OCI-M2 (cell line): ENCODE results near the gene CPN2.

ENCODE experiments used
- DNase-seq: peaks from one replicate; lab custom pipeline; 2025; ENCODE audit not compliant: unreplicated experiment; lab: John Stamatoyannopoulos, UW

The CPN2 gene

DNA sequence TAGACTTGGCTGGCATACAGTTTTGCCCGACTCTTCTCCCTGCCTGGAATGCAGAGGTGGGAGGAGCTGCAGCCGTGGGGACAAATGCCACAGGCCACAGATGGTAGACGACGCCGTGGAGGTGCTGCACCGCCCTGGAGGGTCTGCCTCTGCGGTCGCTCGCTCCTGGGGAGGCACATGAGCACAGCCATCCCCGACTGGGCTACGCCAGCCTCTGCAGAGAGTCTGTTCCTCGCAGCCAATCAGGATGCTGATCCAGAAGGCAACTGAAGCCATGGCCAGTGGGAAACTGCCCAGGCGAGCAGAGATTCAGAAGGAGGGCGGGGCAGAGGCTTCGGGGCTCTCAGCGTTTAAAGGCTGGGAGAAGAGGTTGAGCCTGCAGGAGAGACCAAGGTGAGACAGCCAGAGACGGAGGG is 30.3 kb upstream of the CPN2 start:
- DNase-seq = no peak

DNA sequence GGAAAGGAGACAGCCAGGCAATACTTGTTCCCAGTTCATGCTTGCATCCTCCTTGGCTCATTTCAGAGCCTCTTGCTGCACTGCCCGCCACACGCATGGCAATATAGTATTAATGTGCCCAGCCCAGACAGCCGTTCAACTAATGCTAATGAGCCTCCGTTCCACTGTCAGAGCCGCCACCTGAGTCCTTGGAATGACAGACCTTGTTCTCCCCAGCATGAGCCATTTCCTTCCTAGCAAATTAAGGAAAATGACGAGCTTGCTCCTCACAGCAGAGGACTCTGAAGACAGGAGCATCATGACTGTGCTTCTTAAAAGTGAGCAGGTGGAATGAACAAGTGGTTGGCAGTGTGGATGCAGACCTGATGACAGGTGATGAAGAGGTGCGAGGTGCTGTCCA is 29.2 kb upstream of the CPN2 start:
- DNase-seq = no peak

DNA sequence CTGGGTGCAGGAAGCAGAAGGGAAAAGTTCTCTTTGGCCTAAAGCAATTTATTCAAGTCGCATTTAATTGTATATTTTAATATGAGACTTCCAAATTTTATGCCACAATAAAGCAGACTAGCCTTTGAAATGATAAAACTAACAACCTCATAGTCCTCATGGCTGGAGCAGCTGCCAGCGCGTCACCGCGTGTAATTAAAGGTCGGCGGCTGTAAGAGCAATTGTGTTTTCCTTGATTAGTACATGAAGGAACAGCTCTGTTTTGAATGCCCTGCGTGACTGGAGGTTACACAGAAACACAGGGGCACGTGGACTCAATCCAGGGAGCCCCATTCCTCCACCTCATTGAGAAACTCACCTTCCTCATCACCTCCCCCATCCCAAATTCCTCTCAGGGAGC is 28.5 kb upstream of the CPN2 start:
- DNase-seq = no peak

DNA sequence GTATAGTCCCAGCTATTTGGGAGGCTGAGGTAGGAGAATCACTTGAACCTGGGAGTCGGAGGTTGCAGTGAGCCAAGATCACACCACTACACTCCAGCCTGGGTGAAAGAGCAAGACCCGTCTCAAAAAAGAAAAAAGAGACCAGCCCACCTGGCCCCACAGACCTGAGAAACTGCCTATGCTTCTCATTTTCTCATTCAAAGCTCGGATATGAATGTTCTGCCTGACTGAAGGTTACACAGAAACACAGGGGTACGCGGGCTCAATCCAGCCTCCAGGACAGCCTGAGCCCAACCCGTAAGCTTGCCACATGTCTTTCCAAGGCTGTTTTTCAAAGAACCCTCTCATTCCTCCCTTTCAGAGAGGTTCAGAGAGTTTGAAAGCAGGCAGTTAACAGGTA is 28.1 kb upstream of the CPN2 start:
- DNase-seq = no peak

DNA sequence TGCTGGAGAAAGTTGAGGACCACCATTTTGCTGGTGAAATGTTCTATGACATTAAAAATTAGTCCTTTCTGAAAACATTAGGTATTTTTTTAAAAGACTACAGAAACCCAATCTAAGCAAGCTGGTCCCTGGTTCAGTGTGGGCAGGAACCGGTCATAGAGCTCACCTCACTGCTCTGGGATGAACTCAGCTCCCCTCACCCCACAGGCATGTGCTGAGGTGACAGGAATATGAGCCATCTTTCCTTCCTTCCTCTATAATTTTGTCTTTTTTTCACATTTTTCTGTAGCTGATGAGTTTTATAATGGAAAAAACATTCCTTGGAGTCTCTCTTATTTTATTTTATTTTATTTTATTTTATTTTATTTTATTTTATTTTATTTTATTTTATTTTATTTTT is 26.6 kb upstream of the CPN2 start:
- no peak for DNase-seq

DNA sequence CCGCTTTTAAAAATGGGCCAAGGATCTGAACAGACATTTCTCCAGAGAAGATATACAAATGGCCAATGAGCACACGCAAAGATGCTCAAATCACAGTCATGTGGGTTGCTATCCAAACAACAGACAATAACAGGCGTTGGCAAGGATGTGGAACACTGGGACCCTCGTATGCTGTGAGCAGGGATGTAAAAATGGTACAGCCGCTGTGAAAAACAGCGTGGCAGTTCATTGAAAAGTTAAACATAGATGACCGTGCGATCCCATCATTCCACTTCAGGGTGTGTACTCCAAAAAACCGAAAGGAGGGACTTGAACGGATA is 25.1 kb upstream of the CPN2 start:
- no peak for DNase-seq

DNA sequence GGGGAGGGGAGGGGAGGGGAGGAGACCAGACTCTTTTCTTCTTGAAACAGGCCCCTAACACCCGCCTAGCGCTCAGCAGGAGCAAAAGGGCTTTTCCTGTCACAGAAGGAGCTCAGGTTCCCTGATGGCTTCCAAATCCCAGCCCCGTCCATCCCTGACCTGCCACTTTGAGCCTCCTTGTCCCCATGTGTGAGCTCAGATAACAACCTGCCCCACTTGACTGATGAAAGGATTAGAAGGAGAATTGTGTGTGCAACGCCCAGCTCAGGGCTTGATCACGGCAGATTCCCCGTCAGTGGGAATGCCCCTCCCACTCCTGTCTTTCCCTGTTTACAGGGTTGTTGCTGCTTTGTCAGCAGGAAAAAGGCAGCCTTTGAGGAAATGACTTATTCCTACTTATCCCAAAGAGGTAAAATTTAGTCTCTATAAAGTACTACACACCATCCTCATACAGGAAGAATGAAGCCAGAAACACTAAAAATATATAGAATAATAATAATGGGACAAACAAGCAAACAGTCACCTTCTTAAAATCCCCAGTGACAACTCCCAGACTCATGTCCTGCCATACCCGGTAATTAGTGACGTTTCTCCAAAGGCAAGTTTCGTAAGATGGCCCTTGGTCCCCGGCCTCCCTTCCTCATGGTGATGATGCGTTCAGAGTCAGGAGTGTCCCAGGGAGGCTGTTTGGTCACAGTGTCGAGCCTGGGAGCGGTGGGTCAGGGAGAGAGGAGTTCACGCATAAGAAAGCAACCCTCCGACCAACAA is 24.5 kb upstream of the CPN2 start:
- no peak for DNase-seq

DNA sequence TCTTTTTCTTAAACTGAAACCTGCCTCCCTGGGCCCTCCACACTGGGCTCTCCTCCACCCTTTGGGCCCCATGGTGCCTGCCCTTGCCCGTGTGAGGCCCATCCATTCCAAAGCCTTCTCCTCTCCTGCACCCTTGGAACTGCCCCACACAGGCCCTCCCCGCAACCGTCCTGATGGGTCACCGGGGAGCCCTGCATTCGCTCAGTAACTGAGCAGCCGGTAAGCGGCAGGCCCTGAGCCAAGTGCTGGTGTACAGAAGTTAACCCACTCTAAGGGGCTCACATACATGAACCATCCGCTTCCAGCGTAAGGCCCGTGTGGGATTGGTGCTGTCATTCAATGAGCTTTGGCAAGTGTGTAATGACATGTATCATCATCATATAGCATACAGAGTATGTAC is 23.8 kb upstream of the CPN2 start:
- no peak for DNase-seq

DNA sequence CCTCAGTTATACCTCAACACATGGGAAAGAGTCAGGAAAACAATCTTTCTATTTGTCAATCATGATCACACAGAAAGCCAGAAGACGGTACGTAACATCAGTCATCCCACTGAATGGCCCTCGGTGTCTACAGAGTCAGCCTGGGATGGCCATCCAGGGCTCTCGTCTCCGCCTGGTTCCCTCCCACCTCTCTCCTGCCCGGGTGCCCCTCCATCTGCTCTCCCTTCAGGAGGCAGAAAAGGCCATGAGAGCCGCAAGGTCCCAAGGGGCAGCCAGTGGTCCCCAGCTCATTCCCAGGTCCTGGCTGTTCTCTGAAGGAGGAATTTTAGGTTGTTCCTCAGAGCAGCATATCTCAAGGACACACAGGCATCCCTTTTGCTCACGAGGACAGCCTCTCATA is 22.8 kb upstream of the CPN2 start:
- no peak for DNase-seq

DNA sequence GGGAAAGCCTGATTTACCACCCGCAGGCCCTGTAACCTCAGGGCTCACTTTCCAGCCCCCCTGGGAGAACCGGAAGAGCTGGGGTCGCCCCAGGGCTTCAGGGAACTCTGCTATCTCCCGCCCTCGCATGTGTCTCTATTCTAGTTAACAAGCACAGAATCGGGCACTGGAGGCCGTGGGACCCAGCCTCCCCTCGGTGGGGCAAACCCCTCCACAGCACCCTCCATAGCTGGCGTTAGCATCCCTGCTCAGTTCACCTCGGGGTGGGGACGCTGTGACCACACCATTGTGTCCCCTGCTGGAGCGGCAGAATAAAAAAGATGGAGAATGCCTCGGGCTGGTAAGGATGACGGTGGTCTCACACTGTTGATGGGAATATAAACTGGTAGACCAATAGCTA is 21.9 kb upstream of the CPN2 start:
- DNase-seq = no peak

DNA sequence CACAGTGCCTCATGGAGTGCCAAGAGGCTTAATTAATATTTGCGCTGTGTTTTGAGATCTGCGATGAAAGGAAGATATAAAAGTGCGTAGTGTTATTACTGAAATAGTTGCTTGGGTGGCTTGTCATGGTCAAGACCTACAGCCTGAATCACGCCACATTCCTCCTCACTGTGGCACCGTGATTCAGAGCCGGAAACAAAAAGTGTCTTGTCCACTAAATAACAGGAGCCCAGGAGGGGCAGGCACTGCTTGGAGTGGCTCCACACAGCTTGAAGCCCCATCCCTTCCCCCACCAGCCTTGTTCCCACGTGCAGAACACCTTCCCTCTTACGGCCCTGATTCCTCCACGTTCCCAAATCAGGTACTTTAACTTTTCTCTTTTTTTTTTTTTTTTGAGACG is 19.6 kb upstream of the CPN2 start:
- DNase-seq = no peak

DNA sequence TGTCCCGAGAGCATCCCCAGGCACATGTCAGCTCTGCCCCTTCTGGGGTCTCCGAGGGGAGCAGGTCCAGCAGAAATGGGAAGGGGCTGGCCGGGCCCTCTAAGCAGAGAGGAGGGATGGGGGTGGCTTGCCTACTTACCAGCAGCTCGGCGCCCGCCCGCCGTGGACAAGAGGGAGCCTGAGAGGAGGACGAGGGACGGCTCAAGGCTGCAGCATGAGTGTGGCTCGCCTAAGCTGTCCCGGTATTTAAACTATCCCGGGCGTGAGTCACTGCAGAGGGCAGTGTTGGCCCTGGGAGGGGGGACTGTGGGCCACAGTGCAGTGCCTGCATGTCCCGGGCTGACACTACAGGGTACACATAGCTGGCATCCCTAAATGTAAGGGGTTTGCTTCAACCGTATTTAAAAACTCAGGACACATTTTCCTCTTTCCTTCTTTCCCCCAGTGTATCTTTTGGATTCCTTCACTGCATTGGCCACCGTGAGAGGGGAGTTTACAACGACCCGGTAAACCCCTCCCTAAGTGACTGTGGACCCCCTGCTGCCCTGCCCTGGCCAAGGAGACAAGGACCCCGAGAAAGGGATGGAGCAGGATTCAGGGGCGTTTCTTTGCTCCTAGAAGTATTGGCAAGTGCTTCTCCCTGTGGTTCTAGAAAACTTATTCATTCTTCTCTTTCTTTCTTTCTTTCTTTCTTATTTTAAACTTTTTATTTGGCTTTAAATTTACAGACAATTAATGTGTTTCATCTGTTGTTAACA is 18.6 kb upstream of the CPN2 start, which contains the start of gene LRRC15:
Gene LRRC15, minus strand, starts transcription at position 222 of the 758 bp plus-strand sequence. CDS start 8,700 bp downstream, outside the sequence.
- DNase-seq = no peak

DNA sequence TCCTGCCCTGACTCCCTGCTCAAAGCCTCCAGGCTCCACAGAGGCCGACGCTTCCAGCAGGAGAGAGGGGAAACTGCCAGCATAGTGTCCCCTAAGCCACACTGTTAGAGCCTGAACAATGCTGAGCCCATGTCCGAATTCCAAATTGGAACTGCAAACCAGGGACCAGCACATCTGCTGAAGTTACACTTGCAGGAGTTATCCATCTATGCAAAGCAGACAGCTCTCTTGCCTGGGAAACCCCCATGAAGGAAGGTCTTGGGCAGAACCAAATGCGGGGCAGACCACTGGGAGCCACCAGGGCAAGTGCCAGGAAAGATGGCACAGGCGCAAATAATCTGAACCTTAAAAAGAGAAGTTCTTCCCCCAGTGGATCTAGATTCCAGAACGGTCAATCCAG is 17.8 kb upstream of the CPN2 start:
- DNase-seq = no peak

DNA sequence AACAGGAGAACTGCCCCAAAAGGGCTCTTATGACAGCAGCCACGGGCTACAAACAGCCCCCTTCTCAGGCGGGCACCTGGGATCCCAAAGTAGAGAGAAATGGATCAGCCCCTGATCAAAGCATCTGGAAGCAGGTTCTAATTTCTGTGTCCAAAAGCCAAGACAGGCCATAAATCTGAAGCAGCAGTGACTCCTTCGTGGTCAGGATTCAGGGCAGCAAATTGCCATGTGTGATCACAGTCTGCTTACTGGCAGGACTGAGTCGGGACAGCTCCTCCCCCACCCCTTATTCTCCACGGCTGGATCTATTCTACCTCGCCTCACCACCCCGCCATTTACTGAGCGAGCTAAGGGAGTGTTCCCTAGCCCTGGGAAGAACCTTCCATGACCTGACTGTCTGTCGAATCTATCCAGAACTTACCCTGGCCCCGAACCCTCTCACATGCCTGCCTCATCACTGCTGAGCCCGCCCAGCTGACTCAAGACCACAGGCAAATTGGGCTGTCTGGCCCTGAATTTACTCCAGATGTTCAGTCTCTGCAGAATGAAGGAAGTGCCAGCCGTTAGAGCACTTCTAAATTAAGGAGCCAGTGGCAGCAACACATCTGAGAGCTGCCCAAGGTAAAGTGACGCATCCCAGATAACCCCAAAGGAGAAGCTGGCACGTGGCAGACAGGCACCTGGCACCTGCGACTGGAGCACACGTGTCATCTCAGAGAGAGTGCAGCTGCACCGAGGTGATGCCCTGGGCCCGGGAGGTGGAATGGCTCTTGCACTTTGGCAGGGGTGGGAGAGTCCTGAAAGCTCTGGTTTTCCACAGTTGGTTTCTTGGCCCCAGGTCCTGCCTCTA is 17.1 kb upstream of the CPN2 start:
- DNase-seq = no peak

DNA sequence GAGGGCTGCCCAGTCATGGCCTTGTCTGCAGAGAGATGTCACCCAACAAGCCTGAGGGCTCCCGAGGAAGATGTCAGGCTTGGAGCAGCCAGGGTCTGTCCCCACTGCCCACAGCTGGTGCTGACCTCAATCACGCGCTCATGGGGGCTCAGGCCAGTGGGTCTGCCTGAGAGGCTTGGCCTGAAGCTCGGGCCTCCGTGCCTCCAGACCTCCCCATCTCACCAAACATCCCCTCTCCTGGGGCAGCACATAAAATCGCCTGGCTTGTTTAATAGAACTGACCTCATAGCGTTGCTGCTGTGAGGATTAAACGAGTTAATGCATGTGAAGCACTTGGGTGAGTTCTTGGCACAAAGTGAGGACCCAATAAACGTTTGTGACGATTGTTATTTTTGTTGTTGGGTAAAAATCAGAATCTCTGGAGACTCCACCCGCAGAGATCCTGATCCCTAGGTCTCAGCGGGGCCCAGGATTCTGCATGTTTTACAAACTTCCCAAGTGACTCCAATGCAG is 14.9 kb upstream of the CPN2 start:
- no peak for DNase-seq

DNA sequence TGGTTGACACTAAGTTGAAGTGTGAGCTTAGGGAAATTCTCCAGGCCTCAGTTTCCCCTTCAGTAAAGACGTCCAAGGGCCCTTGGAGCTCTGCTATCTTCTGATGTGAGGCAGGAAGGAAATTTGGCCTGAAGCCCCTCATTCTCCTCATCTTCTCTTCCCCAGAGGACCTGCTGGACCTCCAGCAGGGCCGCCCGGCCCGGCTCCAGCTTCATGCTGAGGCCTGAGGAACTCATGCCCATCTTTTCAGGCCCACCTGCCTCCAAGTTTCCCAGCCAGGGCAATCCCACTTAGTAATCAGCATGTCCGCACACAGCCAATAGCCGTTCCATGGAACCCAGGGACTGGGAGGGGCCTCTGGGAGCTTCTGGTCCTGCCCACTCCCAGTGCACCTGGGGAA is 14.4 kb upstream of the CPN2 start:
- no peak for DNase-seq

DNA sequence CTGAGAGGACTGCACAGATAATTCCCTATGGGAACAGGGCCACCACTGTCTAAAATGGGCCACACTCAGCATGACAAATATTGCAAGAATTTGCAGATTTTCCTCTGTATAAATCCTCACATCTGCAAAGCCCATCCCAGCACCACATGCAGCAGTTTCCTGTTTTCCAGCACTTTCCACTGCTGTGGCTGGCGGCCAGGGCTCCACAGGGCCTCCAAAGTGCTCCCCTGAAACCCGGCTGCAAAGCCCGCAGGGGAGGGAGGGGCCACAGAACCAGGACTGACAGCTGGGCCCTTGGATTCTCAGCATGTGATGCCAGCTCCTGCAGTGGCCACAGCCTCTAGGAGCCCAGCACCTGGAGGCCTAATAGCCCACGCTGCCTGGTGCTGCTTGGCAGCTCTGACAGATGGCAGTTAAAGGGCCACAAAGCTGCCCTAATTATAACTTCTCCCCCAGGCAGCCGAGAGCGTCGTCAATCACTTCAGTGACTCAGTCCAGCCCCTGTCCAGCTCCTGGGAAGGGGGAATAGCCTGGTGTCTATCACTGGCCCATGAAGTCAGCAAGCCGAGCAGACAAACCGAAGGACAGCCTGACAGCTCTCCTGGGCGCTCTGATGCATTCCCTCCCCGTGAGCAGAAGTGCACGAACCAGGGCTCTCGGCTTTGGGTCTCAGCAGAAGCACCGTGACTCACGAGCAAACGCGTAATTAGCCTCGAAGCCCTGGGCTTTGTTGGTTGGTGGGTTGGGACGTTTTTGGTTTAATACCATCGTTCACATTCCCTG is 13.7 kb upstream of the CPN2 start:
- no peak for DNase-seq

DNA sequence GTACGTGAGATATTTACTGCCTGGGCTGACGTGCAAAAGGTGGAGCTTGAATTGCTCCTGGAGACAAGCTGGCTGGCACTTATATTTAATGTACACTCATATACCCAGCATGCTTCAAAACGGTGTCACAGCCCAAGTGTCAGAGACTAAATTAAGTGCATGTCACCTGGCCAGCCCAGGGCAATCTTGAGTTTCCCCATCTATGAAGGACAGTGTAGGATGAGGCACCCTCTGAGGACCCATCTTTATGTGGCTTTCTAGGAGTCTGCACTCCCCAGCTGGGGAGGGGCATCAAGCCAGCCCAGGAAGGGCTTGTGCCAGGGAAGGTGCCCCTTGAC is 13.2 kb upstream of the CPN2 start:
- DNase-seq = no peak

DNA sequence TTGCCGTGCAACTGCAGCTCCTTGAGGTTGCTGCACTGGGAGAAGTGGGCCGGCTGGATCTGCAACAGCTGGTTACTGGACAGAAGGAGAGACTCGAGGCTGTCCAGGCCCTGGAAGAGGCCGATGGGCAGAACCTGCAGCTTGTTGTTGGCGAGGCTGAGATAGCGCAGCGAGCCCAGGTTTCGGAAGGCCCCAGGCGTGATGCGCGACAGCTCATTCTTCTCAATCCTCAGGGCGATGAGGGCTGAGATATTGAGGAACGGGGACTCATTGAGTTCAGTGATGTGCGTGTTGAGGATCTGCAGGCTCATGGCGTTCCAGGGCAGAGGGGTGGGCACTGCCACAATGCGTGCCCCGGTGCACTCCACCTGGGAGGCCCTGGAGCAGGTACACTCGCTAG is 9.4 kb upstream of the CPN2 start:
- DNase-seq = no peak

DNA sequence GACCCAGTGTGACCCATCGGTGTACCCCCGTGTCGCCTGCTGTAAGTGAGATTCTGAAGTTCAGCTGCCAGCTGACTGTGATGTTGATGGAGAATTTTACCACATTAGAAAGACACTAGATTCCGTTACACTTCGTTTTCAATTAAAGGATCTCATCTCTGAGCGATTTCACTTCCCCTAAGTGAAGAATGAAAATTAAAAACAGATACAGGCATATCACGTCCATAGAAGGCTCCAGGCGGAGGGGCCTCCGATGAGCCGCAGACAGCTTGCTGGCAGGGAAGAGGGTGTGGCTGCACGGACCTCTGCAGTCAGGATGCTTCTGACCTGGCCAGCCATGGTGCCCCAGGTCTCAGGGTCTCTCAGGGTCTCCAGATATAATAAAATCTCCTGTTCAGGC is 6.6 kb upstream of the CPN2 start:
- DNase-seq = no peak

DNA sequence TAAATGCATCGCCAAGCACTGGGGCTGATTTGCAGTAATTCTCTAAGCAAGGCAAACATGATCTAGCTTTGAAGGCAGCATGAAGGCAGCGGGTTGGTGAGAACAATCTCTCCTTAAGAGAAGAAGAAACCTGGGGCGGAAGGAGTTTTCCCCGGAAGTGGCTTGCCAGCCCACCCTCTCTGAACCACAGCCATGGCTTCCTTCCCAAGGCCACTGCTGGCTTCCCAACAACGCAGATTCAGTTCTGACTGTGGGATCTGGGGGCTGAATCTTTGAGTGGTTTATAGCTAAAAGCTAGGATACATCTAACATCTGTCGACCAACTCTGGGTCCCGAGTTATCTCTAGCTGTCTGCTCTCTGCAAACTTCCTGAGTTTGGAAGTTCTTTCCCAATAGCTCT is 4.3 kb upstream of the CPN2 start:
- no peak for DNase-seq
